ENCODE results near the gene INTS12. TPM values are rescaled to one million over a fixed set of nuclear protein-coding genes. Genes with fewer than 3 reads are reported as not detected.

The INTS12 gene
- total RNA-seq, 4 donors from 2014 or later, result 16.7 to 27.3 (median 24.4) TPM

GRCh38 chr4:105645440-105645839 lies 63.0 kb downstream of the INTS12 start:
- no peaks in the 10 kb centered on the region for H3K9me3 ChIP-seq
- intact Hi-C loops (cut with DNase I; ENCODE audit: low total_unique reads), result no loop called here
- no peak for TF ChIP-seq CTCF (IDR thresholded peaks at IDR 0.05 in 4 of 5, conservative IDR thresholded peaks at IDR 0.05 in 1 of 5)
- TF ChIP-seq POLR2A (IDR thresholded peaks at IDR 0.05), result no peak
- in situ Hi-C loops (cut with MboI; ENCODE audit: low sequenced_read_pairs in 4 of 4), result no loop called here
- H3K4me3 ChIP-seq, result no peak overlapping the region
- ATAC-seq (no peak), DNase-seq (no peak)
- H3K27me3 ChIP-seq, result no peaks in the 10 kb centered on the region
- no peaks in the 10 kb centered on the region for H3K4me1 ChIP-seq
- no peaks in the 10 kb centered on the region for H3K36me3 ChIP-seq
- no peak overlapping the region for H3K27ac ChIP-seq

- TF ChIP-seq CTCF (IDR thresholded peaks at IDR 0.05 in 4 of 5, conservative IDR thresholded peaks at IDR 0.05 in 1 of 5) (no peak), POLR2A (IDR thresholded peaks at IDR 0.05) (no peak)
- Histone ChIP-seq H3K4me1 (no peaks in the 10 kb centered on the region), H3K27ac (no peak overlapping the region), H3K9me3 (no peaks in the 10 kb centered on the region), H3K4me3 (no peak overlapping the region), H3K27me3 (no peaks in the 10 kb centered on the region), H3K36me3 (no peaks in the 10 kb centered on the region)
- DNase-seq (no peak), ATAC-seq (no peak)
- intact Hi-C loops (cut with DNase I; ENCODE audit: low total_unique reads), result no loop called here
- in situ Hi-C loops (cut with MboI; ENCODE audit: low sequenced_read_pairs in 4 of 4), result no loop called here
Observed at GRCh38 chr4:105644257-105644656, 64.2 kb downstream of the INTS12 start.

- ATAC-seq (no peak), DNase-seq (no peak)
- Histone ChIP-seq H3K4me3 (no peak overlapping the region), H3K27ac (no peak overlapping the region), H3K36me3 (no peaks in the 10 kb centered on the region), H3K4me1 (peaks cover 4 to 12% of the 10 kb centered on the region in 2 donors), H3K9me3 (no peaks in the 10 kb centered on the region), H3K27me3 (no peaks in the 10 kb centered on the region)
- intact Hi-C loops (cut with DNase I; ENCODE audit: low total_unique reads), result no loop called here
- in situ Hi-C loops (cut with MboI; ENCODE audit: low sequenced_read_pairs in 4 of 4), result no loop called here
- TF ChIP-seq CTCF (IDR thresholded peaks at IDR 0.05 in 4 of 5, conservative IDR thresholded peaks at IDR 0.05 in 1 of 5) (no peak), POLR2A (IDR thresholded peaks at IDR 0.05) (no peak)
Observed at GRCh38 chr4:105641845-105642244, 66.6 kb downstream of the INTS12 start.

- no peaks in the 10 kb centered on the region for H3K36me3 ChIP-seq
- DNase-seq (peak; percentile 52 to 61), ATAC-seq (peak; percentile 60 to 74)
- H3K27ac ChIP-seq, result no peak overlapping the region
- intact Hi-C loops (cut with DNase I; ENCODE audit: low total_unique reads), result no loop called here
- no peaks in the 10 kb centered on the region for H3K9me3 ChIP-seq
- H3K4me3 ChIP-seq, result no peak overlapping the region
- H3K4me1 ChIP-seq, result peaks cover 4 to 27% of the 10 kb centered on the region in 2 donors
- no peaks in the 10 kb centered on the region for H3K27me3 ChIP-seq
- no peak for TF ChIP-seq CTCF (IDR thresholded peaks at IDR 0.05 in 4 of 5, conservative IDR thresholded peaks at IDR 0.05 in 1 of 5)
- TF ChIP-seq POLR2A (IDR thresholded peaks at IDR 0.05), result no peak
- in situ Hi-C loops (cut with MboI; ENCODE audit: low sequenced_read_pairs in 4 of 4), result no loop called here
Observed at GRCh38 chr4:105637408-105638176, 70.9 kb downstream of the INTS12 start.
